ENCODE data around the gene ARAP2. TPM values are rescaled to one million over a fixed set of nuclear protein-coding genes. Genes with fewer than 3 reads are reported as not detected.
A peak's percentile ranks its signal among the peaks of the same experiment; 100 is the strongest.

Gene ARAP2
- 0.40 TPM for polyA plus RNA-seq (2013, experiment 1 of 2)
- polyA plus RNA-seq (2013, experiment 2 of 2), result 0.39 TPM

- Histone ChIP-seq H3K27ac (replicated peaks; ENCODE audit: low read length) (no peak within 1 kb of the TSS), H3K27me3 (ENCODE audit: control insufficient read depth in 3 of 3, insufficient read depth in 3 of 3, low read depth in 1 of 3, low read length in 3 of 3) (peaks cover 4 to 35% (median 4%) of the 10 kb centered on the region in 3 experiments), H2BK12ac (ENCODE audit: low read length) (no peak within 1 kb of the TSS), H2BK5ac (ENCODE audit: low read length) (no peak within 1 kb of the TSS), H3K4me2 (ENCODE audit: insufficient read depth, low read length, poor library complexity, severe bottlenecking) (peak within 1 kb of the TSS; percentile 84), H3K4ac (ENCODE audit: low read length) (no peak within 1 kb of the TSS), H4K91ac (ENCODE audit: low read depth, low read length, poor library complexity) (no peak within 1 kb of the TSS), H3K14ac (ENCODE audit: low read length) (no peak within 1 kb of the TSS), H3K9ac (ENCODE audit: low read depth, low read length, poor library complexity) (no peak within 1 kb of the TSS), H3K36me3 (replicated peaks in 1 of 2; ENCODE audit: control insufficient read depth in 2 of 2, insufficient read depth in 2 of 2, low read length in 2 of 2) (no peaks in the 10 kb centered on the region), H3K4me1 (ENCODE audit: control insufficient read depth in 2 of 2, insufficient read depth in 1 of 2, low read depth in 1 of 2, low read length in 2 of 2) (peaks cover 0 to 4% of the 10 kb centered on the region in 2 donors), H3K23ac (ENCODE audit: low read depth, low read length, poor library complexity) (peak within 1 kb of the TSS; percentile 65), H2AFZ (ENCODE audit: low read length) (peak within 1 kb of the TSS; percentile 98), H2AK5ac (ENCODE audit: low read depth, low read length) (no peak within 1 kb of the TSS), H2BK15ac (ENCODE audit: low read length) (peak within 1 kb of the TSS; percentile 18), H3K18ac (ENCODE audit: low read length) (peak within 1 kb of the TSS; percentile 90), H4K8ac (ENCODE audit: low read depth, low read length) (no peak within 1 kb of the TSS), H2BK120ac (ENCODE audit: low read depth, low read length) (no peak within 1 kb of the TSS), H3K79me1 (ENCODE audit: low read depth, low read length) (no peaks in the 10 kb centered on the region), H3K9me3 (replicated peaks in 1 of 2; ENCODE audit: control insufficient read depth in 2 of 2, insufficient read depth in 1 of 2, low read depth in 1 of 2, low read length in 2 of 2) (no peaks in the 10 kb centered on the region), H3K4me3 (ENCODE audit: low read length in 2 of 2) (peak within 1 kb of the TSS; percentile 61 to 85)
- no CpG with 5 or more reads among the region's 81 CpGs for WGBS, 2 donors (ENCODE audit: extremely low coverage in 2 of 2, insufficient read length in 2 of 2, insufficient replicate concordance in 1 of 2)
- peak; percentile 35 for DNase-seq (ENCODE audit: low spot score)
These were observed at the start of gene ARAP2 for GRCh38 chr4:36244257-36245082. Gene ARAP2, minus strand, starts transcription at chr4:36244514. Its CDS starts 15,028 bp downstream, at chr4:36229486.

- no peak overlapping the region for H3K4me3 ChIP-seq (ENCODE audit: low read length in 2 of 2)
- no peak overlapping the region for H2BK120ac ChIP-seq (ENCODE audit: low read depth, low read length)
- no peak overlapping the region for H3K14ac ChIP-seq (ENCODE audit: low read length)
- no peaks in the 10 kb centered on the region for H3K79me1 ChIP-seq (ENCODE audit: low read depth, low read length)
- H3K18ac ChIP-seq (ENCODE audit: low read length), result no peak overlapping the region
- no peak overlapping the region for H4K8ac ChIP-seq (ENCODE audit: low read depth, low read length)
- no peaks in the 10 kb centered on the region for H3K36me3 ChIP-seq (replicated peaks in 1 of 2; ENCODE audit: control insufficient read depth in 2 of 2, insufficient read depth in 2 of 2, low read length in 2 of 2)
- H3K4ac ChIP-seq (ENCODE audit: low read length), result no peak overlapping the region
- no peaks in the 10 kb centered on the region for H3K4me1 ChIP-seq (ENCODE audit: control insufficient read depth in 2 of 2, insufficient read depth in 1 of 2, low read depth in 1 of 2, low read length in 2 of 2)
- H3K27me3 ChIP-seq (ENCODE audit: control insufficient read depth in 3 of 3, insufficient read depth in 3 of 3, low read depth in 1 of 3, low read length in 3 of 3), result no peaks in the 10 kb centered on the region
- H3K9me3 ChIP-seq (replicated peaks in 1 of 2; ENCODE audit: control insufficient read depth in 2 of 2, insufficient read depth in 1 of 2, low read depth in 1 of 2, low read length in 2 of 2), result no peaks in the 10 kb centered on the region
- no peak overlapping the region for H3K4me2 ChIP-seq (ENCODE audit: insufficient read depth, low read length, poor library complexity, severe bottlenecking)
- no peak overlapping the region for H3K27ac ChIP-seq (replicated peaks; ENCODE audit: low read length)
- no peak overlapping the region for H2AK5ac ChIP-seq (ENCODE audit: low read depth, low read length)
- no CpG with 5 or more reads among the region's 7 CpGs for WGBS, 2 donors (ENCODE audit: extremely low coverage in 2 of 2, insufficient read length in 2 of 2, insufficient replicate concordance in 1 of 2)
- peak overlapping the region; percentile 52 for H2AFZ ChIP-seq (ENCODE audit: low read length)
- H2BK12ac ChIP-seq (ENCODE audit: low read length), result no peak overlapping the region
- H3K9ac ChIP-seq (ENCODE audit: low read depth, low read length, poor library complexity), result no peak overlapping the region
- H3K23ac ChIP-seq (ENCODE audit: low read depth, low read length, poor library complexity), result no peak overlapping the region
- no peak overlapping the region for H2BK5ac ChIP-seq (ENCODE audit: low read length)
- no peak overlapping the region for H4K91ac ChIP-seq (ENCODE audit: low read depth, low read length, poor library complexity)
- DNase-seq (ENCODE audit: low spot score), result no peak
- no peak overlapping the region for H2BK15ac ChIP-seq (ENCODE audit: low read length)
These were observed 48.4 kb upstream of the ARAP2 start for GRCh38 chr4:36292556-36293188.

GRCh38 chr4:36290641-36291040 is 46.3 kb upstream of the ARAP2 start:
- Histone ChIP-seq H3K27ac (replicated peaks; ENCODE audit: low read length) (no peak overlapping the region), H3K4me1 (ENCODE audit: control insufficient read depth in 2 of 2, insufficient read depth in 1 of 2, low read depth in 1 of 2, low read length in 2 of 2) (no peaks in the 10 kb centered on the region), H4K8ac (ENCODE audit: low read depth, low read length) (no peak overlapping the region), H2BK5ac (ENCODE audit: low read length) (no peak overlapping the region), H2AK5ac (ENCODE audit: low read depth, low read length) (no peak overlapping the region), H3K18ac (ENCODE audit: low read length) (no peak overlapping the region), H3K79me1 (ENCODE audit: low read depth, low read length) (no peaks in the 10 kb centered on the region), H2BK12ac (ENCODE audit: low read length) (no peak overlapping the region), H3K9ac (ENCODE audit: low read depth, low read length, poor library complexity) (no peak overlapping the region), H3K4me3 (ENCODE audit: low read length in 2 of 2) (no peak overlapping the region), H3K36me3 (replicated peaks in 1 of 2; ENCODE audit: control insufficient read depth in 2 of 2, insufficient read depth in 2 of 2, low read length in 2 of 2) (no peaks in the 10 kb centered on the region), H3K14ac (ENCODE audit: low read length) (no peak overlapping the region), H2AFZ (ENCODE audit: low read length) (no peak overlapping the region), H3K4me2 (ENCODE audit: insufficient read depth, low read length, poor library complexity, severe bottlenecking) (no peak overlapping the region), H3K23ac (ENCODE audit: low read depth, low read length, poor library complexity) (no peak overlapping the region), H2BK120ac (ENCODE audit: low read depth, low read length) (no peak overlapping the region), H4K91ac (ENCODE audit: low read depth, low read length, poor library complexity) (no peak overlapping the region), H3K4ac (ENCODE audit: low read length) (no peak overlapping the region), H2BK15ac (ENCODE audit: low read length) (no peak overlapping the region), H3K27me3 (ENCODE audit: control insufficient read depth in 3 of 3, insufficient read depth in 3 of 3, low read depth in 1 of 3, low read length in 3 of 3) (no peaks in the 10 kb centered on the region), H3K9me3 (replicated peaks in 1 of 2; ENCODE audit: control insufficient read depth in 2 of 2, insufficient read depth in 1 of 2, low read depth in 1 of 2, low read length in 2 of 2) (no peaks in the 10 kb centered on the region)
- no peak for DNase-seq (ENCODE audit: low spot score)
- WGBS, 2 donors (ENCODE audit: extremely low coverage in 2 of 2, insufficient read length in 2 of 2, insufficient replicate concordance in 1 of 2), result no CpG with 5 or more reads among the region's 2 CpGs

GRCh38 chr4:36288731-36289426 is 44.6 kb upstream of the ARAP2 start:
- H2BK15ac ChIP-seq (ENCODE audit: low read length), result no peak overlapping the region
- no peak overlapping the region for H3K4ac ChIP-seq (ENCODE audit: low read length)
- peaks cover 0 to 8% of the 10 kb centered on the region in 2 donors for H3K4me1 ChIP-seq (ENCODE audit: control insufficient read depth in 2 of 2, insufficient read depth in 1 of 2, low read depth in 1 of 2, low read length in 2 of 2)
- H3K27me3 ChIP-seq (ENCODE audit: control insufficient read depth in 3 of 3, insufficient read depth in 3 of 3, low read depth in 1 of 3, low read length in 3 of 3), result no peaks in the 10 kb centered on the region
- H4K8ac ChIP-seq (ENCODE audit: low read depth, low read length), result no peak overlapping the region
- no peak overlapping the region for H2BK12ac ChIP-seq (ENCODE audit: low read length)
- no peak overlapping the region for H2AK5ac ChIP-seq (ENCODE audit: low read depth, low read length)
- no peak overlapping the region for H2AFZ ChIP-seq (ENCODE audit: low read length)
- no peak overlapping the region for H3K27ac ChIP-seq (replicated peaks; ENCODE audit: low read length)
- H2BK5ac ChIP-seq (ENCODE audit: low read length), result no peak overlapping the region
- H3K4me2 ChIP-seq (ENCODE audit: insufficient read depth, low read length, poor library complexity, severe bottlenecking), result no peak overlapping the region
- H4K91ac ChIP-seq (ENCODE audit: low read depth, low read length, poor library complexity), result no peak overlapping the region
- no peaks in the 10 kb centered on the region for H3K79me1 ChIP-seq (ENCODE audit: low read depth, low read length)
- no peak for DNase-seq (ENCODE audit: low spot score)
- no peaks in the 10 kb centered on the region for H3K9me3 ChIP-seq (replicated peaks in 1 of 2; ENCODE audit: control insufficient read depth in 2 of 2, insufficient read depth in 1 of 2, low read depth in 1 of 2, low read length in 2 of 2)
- H3K18ac ChIP-seq (ENCODE audit: low read length), result no peak overlapping the region
- no peak overlapping the region for H3K14ac ChIP-seq (ENCODE audit: low read length)
- WGBS, 2 donors (ENCODE audit: extremely low coverage in 2 of 2, insufficient read length in 2 of 2, insufficient replicate concordance in 1 of 2), result no CpG with 5 or more reads among the region's 2 CpGs
- H3K9ac ChIP-seq (ENCODE audit: low read depth, low read length, poor library complexity), result no peak overlapping the region
- H3K23ac ChIP-seq (ENCODE audit: low read depth, low read length, poor library complexity), result no peak overlapping the region
- H2BK120ac ChIP-seq (ENCODE audit: low read depth, low read length), result no peak overlapping the region
- no peak overlapping the region for H3K4me3 ChIP-seq (ENCODE audit: low read length in 2 of 2)
- H3K36me3 ChIP-seq (replicated peaks in 1 of 2; ENCODE audit: control insufficient read depth in 2 of 2, insufficient read depth in 2 of 2, low read length in 2 of 2), result no peaks in the 10 kb centered on the region
